GM12878 (cell line): ENCODE measurements around the gene ARCN1. TPM values are rescaled to one million over a fixed set of nuclear protein-coding genes. Genes with fewer than 3 reads are reported as not detected.

Experiments
- ATAC-seq: fragments of 200-7000 bp; cut with Tn5 transposase; 3 replicates; pipeline ENCODE4 v1.9.1; 2020; ENCODE audit warnings: mild to moderate bottlenecking, moderate library complexity
- BruUV-seq: library from RNA; stranded (reverse); fragments of 400-500 nt; replicated peaks from 2 replicates; lab custom pipeline; 2021; lab: Mats Ljungman, UMichigan
- CTCF ChIA-PET: fragments of 300-600 bp; sonication (Branson Sonifier 250); formaldehyde crosslinking; extraction: SDS; loops from one replicate; lab custom pipeline; 2021; ENCODE audit warnings: inconsistent platforms; lab: Yijun Ruan, JAX
- POLR2A ChIA-PET: fragments of 350-600 bp; formaldehyde crosslinking; extraction: SDS; loops from one replicate; lab custom pipeline; 2021; ENCODE audit warnings: inconsistent platforms; lab: Charles Lee
- RAD21 ChIA-PET: fragments of 300-600 bp; sonication (Branson Sonifier 250); formaldehyde crosslinking; loops from one replicate; lab custom pipeline; 2023; ENCODE audit warnings: antibody characterized with exemption; ENCODE audit not compliant: unreplicated experiment; lab: Charles Lee
- SMC1A ChIA-PET: fragments of 300-600 bp; sonication (Branson Sonifier 250); formaldehyde crosslinking; loops from one replicate; lab custom pipeline; 2023; ENCODE audit not compliant: unreplicated experiment, uncharacterized antibody; lab: Charles Lee
- DNase-seq: peaks from one replicate; pipeline ENCODE4 v3.0.0-alpha.2; 2011; ENCODE audit warnings: low read depth, low spot score
- FAIRE-seq: peaks from 3 replicates; lab custom pipeline; 2011; peaks lifted over from hg19 to GRCh38; lab: Jason Lieb, UNC
- H2AFZ ChIP-seq: 2 replicates; pipeline ENCODE4 v1.6.0; 2011; ENCODE audit warnings: low read depth, low read length, control low read depth; ENCODE audit not compliant: control insufficient read depth
- H3K27ac ChIP-seq: 2 replicates; pipeline ENCODE4 v1.5.1; 2011; ENCODE audit warnings: control low read depth; ENCODE audit not compliant: control insufficient read depth, insufficient read depth
- H3K27me3 ChIP-seq, 2 experiments: replicated peaks in 1 of 2; 2 replicates each; pipeline versions ENCODE4 v1.6.0 to v1.6.1; 2011; ENCODE audit warnings: low read length in 1 of 2; ENCODE audit not compliant: control insufficient read depth in 2 of 2, insufficient read depth in 2 of 2
- H3K36me3 ChIP-seq, 2 experiments: 2 replicates each; pipeline ENCODE4 v1.5.1; 2011; ENCODE audit warnings: low read length in 1 of 2; ENCODE audit not compliant: control insufficient read depth in 2 of 2, insufficient read depth in 2 of 2
- H3K4me1 ChIP-seq: 2 replicates; pipeline ENCODE4 v1.6.1; 2011; ENCODE audit warnings: mild to moderate bottlenecking, low read length, moderate library complexity, mixed read lengths; ENCODE audit not compliant: control insufficient read depth, insufficient read depth
- H3K4me2 ChIP-seq: 2 replicates; pipeline ENCODE4 v1.6.0; 2011; ENCODE audit warnings: control low read depth; ENCODE audit not compliant: control insufficient read depth, insufficient read depth
- H3K4me3 ChIP-seq: fragments of 200-600 bp; sonication (generic); 2 replicates; pipeline ENCODE4 v1.5.1; 2016
- H3K79me2 ChIP-seq: 2 replicates; pipeline ENCODE4 v1.6.0; 2011; ENCODE audit warnings: low read length; ENCODE audit not compliant: control insufficient read depth, insufficient read depth
- H3K9ac ChIP-seq: 2 replicates; pipeline ENCODE4 v1.8.0; 2011; ENCODE audit warnings: low read length, control low read depth, mixed read lengths; ENCODE audit not compliant: control insufficient read depth, insufficient read depth
- H3K9me3 ChIP-seq: replicated peaks from 3 replicates; pipeline ENCODE4 v1.5.1; 2011; ENCODE audit warnings: mild to moderate bottlenecking, low read length; ENCODE audit not compliant: control insufficient read depth, insufficient read depth
- H4K20me1 ChIP-seq: 2 replicates; pipeline ENCODE4 v1.6.0; 2011; ENCODE audit not compliant: control insufficient read depth, insufficient read depth
- ATF7 ChIP-seq: fragments of 450-650 bp; IDR thresholded peaks from 2 replicates; pipeline ENCODE4 v1.6.1; 2016; ENCODE audit warnings: low read depth, mild to moderate bottlenecking
- E2F4 ChIP-seq: IDR thresholded peaks from 2 replicates; pipeline ENCODE4 v1.6.1; 2012; ENCODE audit warnings: low read depth, low read length, improper control_type of control experiment
- ELK1 ChIP-seq: IDR thresholded peaks from 2 replicates; pipeline ENCODE4 v1.6.1; 2012; ENCODE audit warnings: low read depth, low read length, improper control_type of control experiment
- PAX8 ChIP-seq: fragments of 450-650 bp; IDR thresholded peaks from 2 replicates; pipeline ENCODE4 v1.6.1; 2017; ENCODE audit warnings: mild to moderate bottlenecking, moderate library complexity
- PKNOX1 ChIP-seq: fragments of 450-650 bp; IDR thresholded peaks from 2 replicates; pipeline ENCODE4 v1.6.1; 2016; ENCODE audit warnings: mild to moderate bottlenecking
- RB1 ChIP-seq: fragments of 450-650 bp; formaldehyde crosslinking; IDR thresholded peaks from 2 replicates; pipeline ENCODE4 v1.6.1; 2017; ENCODE audit warnings: mild to moderate bottlenecking, borderline replicate concordance
- RFX5 ChIP-seq: IDR thresholded peaks from 2 replicates; pipeline ENCODE4 v1.6.1; 2011; ENCODE audit warnings: low read depth, low read length, improper control_type of control experiment
- SIN3A ChIP-seq: IDR thresholded peaks from 2 replicates; pipeline ENCODE4 v1.6.1; 2012; ENCODE audit warnings: low read depth, low read length, improper control_type of control experiment
- SMARCA5 ChIP-seq: fragments of 450-650 bp; IDR thresholded peaks from 2 replicates; pipeline ENCODE4 v1.6.1; 2017; ENCODE audit warnings: mild to moderate bottlenecking
- SMC3 ChIP-seq: IDR thresholded peaks from 2 replicates; pipeline ENCODE4 v1.6.1; 2011; ENCODE audit warnings: low read length, improper control_type of control experiment, borderline replicate concordance
- SUZ12 ChIP-seq: fragments of 200-600 bp; sonication (generic); IDR thresholded peaks from one replicate; pipeline ENCODE4 v1.6.1; 2018; ENCODE audit warnings: antibody characterized with exemption, mild to moderate bottlenecking; ENCODE audit not compliant: unreplicated experiment
- YY1 ChIP-seq: IDR thresholded peaks from 2 replicates; pipeline ENCODE4 v1.6.1; 2011; ENCODE audit warnings: low read depth, mild to moderate bottlenecking, low read length
- WGBS: methylation state at CpG from one replicate; pipeline ENCODE4 v1.1.6; 2016; ENCODE audit warnings: low lambda C conversion rate; ENCODE audit not compliant: insufficient replicate concordance, insufficient coverage; ENCODE audit errors: missing lambda C conversion rate; 5-methylcytosine and 5-hydroxymethylcytosine counted together
- in situ Hi-C: fragments of 300-500 bp; cut with MboI; formaldehyde crosslinking; loops from 9 replicates; pipeline ENCODE4 v1.14.3; 2018; ENCODE audit warnings: mixed read lengths
- intact Hi-C: fragments of 100-400 bp; cut with micrococcal nuclease; formaldehyde crosslinking; loops from one replicate; pipeline ENCODE4 v1.14.2; 2022; ENCODE audit not compliant: unreplicated experiment
- polyA plus RNA-seq, 11 experiments: library from polyadenylated mRNA; depleted of rRNA in 4 of 11; unstranded in 6 of 11; stranded (reverse) in 5 of 11; fragments of >200 nt; fragmentation: Nextera tagmentation in 4 of 11; fragmentation: Illumina TruSeq in 1 of 11; extraction: Ambion mirVana in 4 of 11; extraction: Trizol in 1 of 11; gene quantifications; 1 replicate in 1 of 11; 2 replicates in 10 of 11; pipeline versions ENCODE4 v1.2.1 to v1.2.3, GENCODE V29; 2011 to 2016; ENCODE audit warnings: inconsistent platforms in 2 of 11, missing spikeins in 2 of 11, low read depth in 1 of 11
- total RNA-seq, 4 experiments: library from RNA; depleted of rRNA in 3 of 4; stranded (reverse); fragments of >200 nt in 3 of 4; fragmentation: Illumina TruSeq in 1 of 4; extraction: Trizol in 1 of 4; gene quantifications; 2 replicates each; pipeline versions ENCODE4 v1.2.1 to v1.2.3, GENCODE V29; 2013 to 2021

Gene ARCN1
- total and polyA plus RNA-seq, 10 of the 15 experiments (the other 5 are each of a cell fraction or from before 2014, with no cell fraction given), result 33.3 to 172 (median 106) TPM

GRCh38 chr11:118610225-118610772, 38.1 kb downstream of the ARCN1 start:
- ChIA-PET SMC1A (no interaction called here), POLR2A (interaction anchor here (0.6 kb wide), 1 partner anchor 11 kb away, joined by 3 read pairs; no protein-coding TSS in a partner anchor), RAD21 (no interaction called here), CTCF (interaction anchor here (2.2 kb wide), 1 partner anchor 16 kb away, joined by 22 read pairs; no protein-coding TSS in a partner anchor)
- FAIRE-seq (no peak), DNase-seq (no peak), ATAC-seq (peak; percentile 5)
- no peak overlapping the region for H3K9ac ChIP-seq
- peaks cover 8% of the 10 kb centered on the region for H3K4me1 ChIP-seq
- no peaks in the 10 kb centered on the region for H3K79me2 ChIP-seq
- H3K4me2 ChIP-seq, result peak overlapping the region; percentile 68
- peak overlapping the region; percentile 6; the same call in 1 of the 2 replicates for H3K4me3 ChIP-seq
- no peak overlapping the region for H2AFZ ChIP-seq
- no peaks in the 10 kb centered on the region for H3K36me3 ChIP-seq
- H3K27me3 ChIP-seq, result peaks cover 22 to 36% of the 10 kb centered on the region in 2 experiments; a peak in 3 of 4 replicates
- BruUV-seq, result no TSS peak
- no peaks in the 10 kb centered on the region for H3K9me3 ChIP-seq
- WGBS, result 3% methylated on average over 38 of the region's 42 CpGs
- TF ChIP-seq SUZ12 (peak; percentile 83), YY1 (no peak)
- in situ Hi-C loops (no loop called here), intact Hi-C loops (no loop called here)
- peaks cover 3% of the 10 kb centered on the region; the same call in 1 of the 2 replicates for H4K20me1 ChIP-seq
- no peak overlapping the region for H3K27ac ChIP-seq

DNA sequence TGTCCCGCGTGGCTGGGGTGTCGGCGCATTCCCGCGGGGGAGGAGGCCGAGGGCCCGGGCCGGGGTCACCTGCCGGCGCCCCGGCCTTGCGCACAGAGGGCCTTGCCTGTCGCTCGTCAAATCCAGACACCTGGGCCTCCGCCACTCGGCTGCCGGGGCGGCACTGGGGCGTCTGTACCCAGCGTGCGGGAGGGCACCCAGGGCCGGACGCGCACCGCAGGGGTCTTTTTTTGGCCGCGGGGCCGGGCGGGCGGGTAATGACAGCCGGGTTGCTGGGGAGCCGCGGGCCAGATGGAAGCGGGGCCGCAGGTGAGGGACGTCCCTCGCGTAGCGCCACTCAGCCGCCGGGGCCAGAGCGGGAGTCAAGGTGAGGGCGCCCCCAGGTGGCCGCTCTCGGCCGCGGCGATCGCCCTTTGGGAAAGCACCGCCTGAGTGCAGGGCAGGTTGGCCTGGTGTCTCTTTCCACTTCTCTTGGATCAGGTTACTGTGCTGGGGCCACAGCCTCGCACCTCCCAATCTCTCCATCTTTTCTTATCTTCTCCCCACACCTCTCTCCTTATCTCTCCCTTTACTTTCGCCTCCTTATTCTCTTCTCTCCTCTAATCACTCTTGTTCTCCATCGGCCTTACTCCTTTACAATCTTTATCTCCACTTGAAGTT, 38.7 kb downstream of the ARCN1 start:
- 4% methylated on average over 33 of the region's 54 CpGs for WGBS
- ChIA-PET RAD21 (no interaction called here), SMC1A (interaction anchor here (1.4 kb wide), 1 partner anchor 16 kb away, joined by 4 read pairs; no protein-coding TSS in a partner anchor), CTCF (interaction anchor here (0.7 to 3.1 kb wide), 5 partner anchors 10 to 469 kb away, joined by 3 to 25 read pairs (median 5); no protein-coding TSS in a partner anchor), POLR2A (interaction anchor here (0.6 kb wide), 1 partner anchor 394 kb away, joined by 4 read pairs; no protein-coding TSS in a partner anchor)
- FAIRE-seq (peak; percentile 87), ATAC-seq (peak; percentile 84), DNase-seq (no peak)
- H4K20me1 ChIP-seq, result peaks cover 3% of the 10 kb centered on the region; the same call in 1 of the 2 replicates
- peak overlapping the region; percentile 6; the same call in 1 of the 2 replicates for H3K4me3 ChIP-seq
- H3K27ac ChIP-seq, result no peak overlapping the region
- peaks cover 8% of the 10 kb centered on the region for H3K4me1 ChIP-seq
- H3K9me3 ChIP-seq, result no peaks in the 10 kb centered on the region
- H3K9ac ChIP-seq, result no peak overlapping the region
- BruUV-seq, result no TSS peak
- peak overlapping the region; percentile 68 for H3K4me2 ChIP-seq
- peaks cover 22 to 36% of the 10 kb centered on the region in 2 experiments; a peak in 3 of 4 replicates for H3K27me3 ChIP-seq
- H3K79me2 ChIP-seq, result no peaks in the 10 kb centered on the region
- intact Hi-C loops, result no loop called here
- peak overlapping the region; percentile 23; the same call in 1 of the 2 replicates for H2AFZ ChIP-seq
- in situ Hi-C loops, result no loop called here
- H3K36me3 ChIP-seq, result no peaks in the 10 kb centered on the region
- TF ChIP-seq E2F4, result no peak
- no peak for TF ChIP-seq RFX5
- no peak for TF ChIP-seq PAX8
- no peak for TF ChIP-seq ATF7
- no peak for TF ChIP-seq ELK1
- peak; percentile 13; the same call in 1 of the 2 replicates for TF ChIP-seq PKNOX1
- TF ChIP-seq RB1, result peak; percentile 34; the same call in 1 of the 2 replicates
- TF ChIP-seq SMARCA5, result 0 out of 2 replicates have a peak, but pooled peaks have one; percentile 25
- no peak for TF ChIP-seq SIN3A
- TF ChIP-seq SMC3, result peak; percentile 55; the same call in 1 of the 2 replicates
- TF ChIP-seq YY1, result peak; percentile 50; the same call in 1 of the 2 replicates
